Testis (tissue), 3 donors: ENCODE measurements around the gene SHISA8. TPM values are rescaled to one million over a fixed set of nuclear protein-coding genes. Genes with fewer than 3 reads are reported as not detected.
A peak's percentile ranks its signal among the peaks of the same experiment; 100 is the strongest.

Experiments
- DNase-seq: peaks from one replicate; pipeline ENCODE4 v3.0.0-alpha.2; 2019
- H3K27ac ChIP-seq, 2 donors: fragments of 200-600 bp; sonication (generic); one replicate each; pipeline ENCODE4 v1.5.1; 2019
- H3K27me3 ChIP-seq: fragments of 200-600 bp; sonication (generic); one replicate; pipeline ENCODE4 v1.5.1; 2019
- H3K36me3 ChIP-seq: fragments of 200-600 bp; sonication (generic); one replicate; pipeline ENCODE4 v1.5.1; 2017; ENCODE audit warnings: low read depth; ENCODE audit errors: missing control alignments
- H3K4me1 ChIP-seq: fragments of 200-600 bp; sonication (generic); one replicate; pipeline ENCODE4 v1.5.1; 2019
- H3K4me3 ChIP-seq, 2 donors: fragments of 200-600 bp; sonication (generic); one replicate each; pipeline ENCODE4 v1.5.1; 2017 to 2019
- H3K9me3 ChIP-seq: fragments of 200-600 bp; sonication (generic); one replicate; pipeline ENCODE4 v1.5.1; 2017
- CTCF ChIP-seq, 3 experiments: fragments of 450-650 bp in 2 of 3; fragments of 200-600 bp in 1 of 3; sonication (generic) in 1 of 3; IDR thresholded peaks; one replicate each; pipeline ENCODE4 v1.5.1; 2016 to 2019; ENCODE audit warnings: antibody characterized with exemption in 3 of 3, mild to moderate bottlenecking in 2 of 3, moderate library complexity in 1 of 3
- POLR2A ChIP-seq: fragments of 450-650 bp; IDR thresholded peaks from one replicate; pipeline ENCODE4 v1.6.1; 2017; ENCODE audit warnings: antibody characterized with exemption, mild to moderate bottlenecking, moderate library complexity
- WGBS, 2 donors: methylation state at CpG; one replicate each; pipeline ENCODE4 v1.1.5; 2018; 5-methylcytosine and 5-hydroxymethylcytosine counted together
- intact Hi-C: fragments of 100-400 bp; cut with DNase I; formaldehyde crosslinking; loops from one replicate; pipeline ENCODE4 v1.15.1; 2023; ENCODE audit warnings: low total_unique reads
- polyA plus RNA-seq: library from polyadenylated mRNA; stranded (reverse); fragments of 350-450 nt; fragmentation: Illumina TruSeq; extraction: RNeasy Lipid Tissue Mini Kit (QIAGEN cat#74804); gene quantifications from one replicate; pipeline ENCODE4 v1.2.3, GENCODE V29; 2014; ENCODE audit warnings: low read depth, low replicate concordance; ENCODE audit not compliant: insufficient read depth
- total RNA-seq, 2 donors: library from RNA; depleted of rRNA; stranded (reverse); fragments of >200 nt; gene quantifications; one replicate each; pipeline ENCODE4 v1.2.3, GENCODE V29; 2016

SHISA8 gene
- total and polyA plus RNA-seq, 3 donors from 2014 or later: 1.3 to 1.4 TPM; not detected in 1

DNA sequence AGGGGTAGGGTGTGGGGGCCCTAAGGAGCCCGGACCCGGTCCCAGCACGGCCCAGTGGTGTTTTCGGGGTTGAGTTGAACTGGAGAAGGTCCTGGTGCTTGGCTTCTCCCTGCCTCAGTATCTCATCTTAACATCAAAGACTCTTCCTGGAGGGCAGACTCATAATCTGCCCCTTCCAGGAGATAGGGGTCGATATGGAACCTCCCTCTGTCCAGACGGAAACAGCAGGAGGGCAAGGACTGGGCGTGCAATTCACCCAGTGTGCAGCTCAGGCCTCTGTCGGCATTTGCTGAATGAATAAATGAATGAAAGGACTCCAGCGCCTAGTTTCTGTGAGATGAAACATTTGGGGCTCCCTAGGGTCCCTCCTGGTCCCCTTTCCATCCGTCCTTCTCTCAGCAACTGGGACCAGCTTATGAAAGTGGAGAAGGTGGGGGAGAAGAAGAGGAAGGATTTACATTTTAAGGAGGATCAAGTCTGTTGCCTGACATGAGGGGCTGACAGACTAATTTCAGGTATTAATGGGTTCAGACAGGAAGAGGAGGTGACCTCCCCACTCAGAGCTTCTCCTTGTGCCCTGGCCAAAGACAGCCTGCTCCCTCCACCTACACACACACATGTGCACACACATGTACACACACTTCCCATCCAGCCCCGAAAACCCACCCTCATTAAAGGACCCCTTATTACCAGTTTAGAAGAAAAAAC is 1.1 kb upstream of the SHISA8 start:
- TF ChIP-seq POLR2A: no peak
- TF ChIP-seq CTCF (IDR thresholded peaks at IDR 0.05): no peak
- Histone ChIP-seq H3K27ac (no peak overlapping the region), H3K9me3 (no peaks in the 10 kb centered on the region), H3K27me3 (no peaks in the 10 kb centered on the region), H3K4me1 (peaks cover 8% of the 10 kb centered on the region), H3K4me3 (no peak overlapping the region), H3K36me3 (no peaks in the 10 kb centered on the region)
- no peak for DNase-seq
- 40 to 62% methylated on average over 11 of the region's 11 CpGs for WGBS, 2 donors
- intact Hi-C loops: no loop called here

DNA sequence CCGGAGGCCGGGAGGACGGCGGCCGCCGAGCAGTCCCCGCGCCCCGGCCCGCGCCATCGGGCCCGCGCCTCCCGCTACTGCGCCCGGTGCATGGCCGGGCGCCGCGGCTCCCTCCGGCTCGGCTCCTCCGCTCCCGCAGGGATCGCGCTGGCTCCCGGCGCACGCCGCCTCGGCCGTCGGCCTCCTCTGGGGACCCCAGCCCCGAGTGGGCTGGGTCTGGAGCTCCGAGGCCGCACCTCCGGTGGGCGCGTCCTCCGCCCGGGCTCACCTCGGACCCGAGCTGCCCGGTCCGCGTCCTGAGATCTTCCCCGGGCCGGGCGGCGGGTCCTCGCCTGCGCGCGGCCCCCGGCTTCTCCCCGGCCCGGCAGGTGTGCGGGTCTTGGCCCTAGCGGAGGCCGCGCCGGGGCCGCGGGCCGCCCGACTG is 251 bp downstream of the SHISA8 start:
- H3K36me3 ChIP-seq: no peaks in the 10 kb centered on the region
- peak overlapping the region in 1 of 2 donors; percentile 24 for H3K4me3 ChIP-seq
- no peak overlapping the region for H3K27ac ChIP-seq
- intact Hi-C loops: no loop called here
- no peak for TF ChIP-seq POLR2A
- TF ChIP-seq CTCF (IDR thresholded peaks at IDR 0.05): no peak
- H3K4me1 ChIP-seq: peaks cover 11% of the 10 kb centered on the region
- no peak for DNase-seq
- H3K9me3 ChIP-seq: no peaks in the 10 kb centered on the region
- no peaks in the 10 kb centered on the region for H3K27me3 ChIP-seq
- WGBS, 2 donors: 0% methylated on average over 21 of the region's 67 CpGs; no CpG with 5 or more reads in 1 of the 2 donors

DNA sequence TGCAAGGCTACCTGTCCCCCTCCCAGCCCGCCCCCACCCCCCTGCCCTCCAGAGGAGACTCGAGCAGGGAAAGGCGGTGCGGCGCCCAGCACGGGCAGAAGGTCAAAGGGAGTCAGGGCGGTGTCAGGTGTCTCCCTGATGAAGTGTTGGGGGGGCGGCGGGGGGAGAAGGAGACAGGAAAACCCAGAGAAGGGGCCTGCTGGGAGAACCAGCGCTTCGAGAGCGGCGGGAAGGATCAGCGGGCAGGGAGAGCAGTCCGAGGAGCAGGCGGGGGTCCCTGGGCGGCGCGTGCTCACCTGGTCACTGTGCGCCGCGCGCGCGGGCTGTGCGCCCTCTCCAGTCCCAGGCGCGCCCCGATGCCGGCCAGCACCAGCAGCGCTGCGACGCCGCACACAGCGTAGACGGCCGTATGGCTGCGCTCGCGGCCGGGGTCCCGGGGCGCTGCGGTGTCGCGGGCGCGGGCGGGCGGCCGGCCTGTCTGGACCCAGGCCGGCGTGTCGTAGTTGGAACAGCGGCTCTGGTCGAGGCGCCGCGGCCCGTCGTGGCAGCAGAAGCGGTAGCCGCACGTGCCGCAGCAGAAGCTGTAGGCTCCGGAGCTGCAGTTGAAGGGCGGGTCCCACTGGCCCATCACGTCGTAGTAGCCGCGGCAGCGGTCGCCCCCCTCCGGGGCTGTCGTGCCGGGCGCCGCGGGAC is 886 bp downstream of the SHISA8 start:
- Histone ChIP-seq H3K27ac (no peak overlapping the region), H3K4me1 (peaks cover 5% of the 10 kb centered on the region), H3K9me3 (no peaks in the 10 kb centered on the region), H3K27me3 (no peaks in the 10 kb centered on the region), H3K4me3 (no peak overlapping the region), H3K36me3 (no peaks in the 10 kb centered on the region)
- intact Hi-C loops: no loop called here
- 0 to 5% methylated on average over 5 to 57 of the region's 79 CpGs for WGBS, 2 donors
- no peak for TF ChIP-seq CTCF (IDR thresholded peaks at IDR 0.05)
- TF ChIP-seq POLR2A: no peak
- no peak for DNase-seq

DNA sequence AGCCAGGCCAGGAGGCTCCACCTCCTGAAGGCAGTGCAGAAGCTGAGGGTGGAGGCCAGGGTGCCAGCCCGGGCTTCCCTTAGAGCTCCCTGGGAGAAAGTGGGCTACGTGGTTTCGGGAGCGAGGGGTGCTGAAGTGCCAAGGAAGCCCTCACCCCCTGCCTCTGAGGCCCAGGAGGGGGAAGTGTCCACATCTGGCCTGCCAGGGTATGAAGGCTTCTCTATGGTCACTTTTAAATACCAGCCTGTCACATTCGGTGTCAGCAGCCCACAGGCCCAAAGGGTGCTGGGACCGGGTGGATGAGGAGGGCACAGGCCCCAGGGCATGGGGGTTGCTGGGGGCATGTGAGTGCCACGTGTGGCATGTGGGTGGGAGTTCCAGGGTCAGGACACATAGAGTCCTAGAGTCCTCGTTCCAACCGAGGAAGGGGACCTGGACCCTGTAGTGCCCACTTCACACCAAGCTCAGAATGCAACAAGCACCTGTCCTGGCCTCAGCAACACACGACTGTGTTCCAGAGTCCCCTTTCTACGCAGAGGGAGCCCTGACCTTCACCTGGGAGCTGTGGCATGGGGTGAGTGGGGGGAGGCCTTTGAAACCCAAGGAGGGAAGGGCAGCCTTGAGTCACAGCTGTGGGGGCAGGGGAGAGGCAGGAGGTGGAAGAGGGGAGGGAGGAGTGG is 1.7 kb downstream of the SHISA8 start:
- Histone ChIP-seq H3K27ac (no peak overlapping the region), H3K9me3 (no peaks in the 10 kb centered on the region), H3K36me3 (no peaks in the 10 kb centered on the region), H3K4me3 (no peak overlapping the region), H3K27me3 (no peaks in the 10 kb centered on the region), H3K4me1 (peaks cover 5% of the 10 kb centered on the region)
- no peak for TF ChIP-seq POLR2A
- no peak for TF ChIP-seq CTCF (IDR thresholded peaks at IDR 0.05)
- DNase-seq: no peak
- intact Hi-C loops: no loop called here
- 36 to 63% methylated on average over 2 to 11 of the region's 11 CpGs for WGBS, 2 donors
